Hematopoietic multipotent progenitor cell treated with erythropoietin and hydrocortisone succinate and interleukin-3 and kit ligand, for 17 days (in vitro differentiated cells): ENCODE data around the gene ARHGAP44.

Experiments used
- DNase-seq: peaks from one replicate; pipeline ENCODE4 v3.0.0-alpha.2; 2015; ENCODE audit warnings: low spot score

ARHGAP44 gene

GRCh38 chr17:13025687-13026086, 236.4 kb downstream of the ARHGAP44 start:
- DNase-seq = no peak

GRCh38 chr17:13027246-13027645, 237.9 kb downstream of the ARHGAP44 start:
- DNase-seq = no peak

- DNase-seq = no peak
Measured at GRCh38 chr17:13029340-13029739, 240.0 kb downstream of the ARHGAP44 start.

- no peak for DNase-seq
Measured at GRCh38 chr17:13030056-13030455, 240.8 kb downstream of the ARHGAP44 start.

GRCh38 chr17:13030459-13031300, 241.4 kb downstream of the ARHGAP44 start:
- peak; percentile 80 for DNase-seq

GRCh38 chr17:13031718-13032350, 242.5 kb downstream of the ARHGAP44 start:
- peak; percentile 79 for DNase-seq

- DNase-seq = no peak
Measured at GRCh38 chr17:13035420-13035819, 246.1 kb downstream of the ARHGAP44 start.

- no peak for DNase-seq
Measured at GRCh38 chr17:13036751-13037150, 247.5 kb downstream of the ARHGAP44 start.

- DNase-seq = no peak
Measured at GRCh38 chr17:13038931-13039665, 249.8 kb downstream of the ARHGAP44 start.
